ENCODE results near the gene ADH1A.

GRCh38 chr4:99248714-99249113 is 42.1 kb downstream of the ADH1A start:
- no peak for TF ChIP-seq CTCF (IDR thresholded peaks at IDR 0.05)
- no peak for TF ChIP-seq GABPA (IDR thresholded peaks at IDR 0.05; ENCODE audit: low read depth)
- TF ChIP-seq PBX3 (IDR thresholded peaks at IDR 0.05), result no peak
- TF ChIP-seq TAF1 (IDR thresholded peaks at IDR 0.05; ENCODE audit: borderline replicate concordance, low read depth, low read length), result no peak
